HUES6 (cell line): ENCODE results near the gene BCAS4.
A peak's percentile ranks its signal among the peaks of the same experiment; 100 is the strongest.

ENCODE experiments used
- H3K27ac ChIP-seq: 2 replicates; pipeline ENCODE4 v1.7.0; 2013; ENCODE audit warnings: low read depth, mild to moderate bottlenecking, low read length, inconsistent platforms
- H3K27me3 ChIP-seq: 2 replicates; pipeline ENCODE4 v1.6.1; 2013; ENCODE audit warnings: low read length; ENCODE audit not compliant: control insufficient read depth, insufficient read depth
- H3K36me3 ChIP-seq: 2 replicates; pipeline ENCODE4 v1.6.1; 2013; ENCODE audit warnings: low read length; ENCODE audit not compliant: control insufficient read depth, insufficient read depth
- H3K4me1 ChIP-seq: 2 replicates; pipeline ENCODE4 v1.6.1; 2013; ENCODE audit warnings: low read length; ENCODE audit not compliant: control insufficient read depth, insufficient read depth
- H3K4me3 ChIP-seq: 2 replicates; pipeline ENCODE4 v1.5.1; 2013; ENCODE audit warnings: low read depth, low read length
- H3K9ac ChIP-seq: one replicate; pipeline ENCODE4 v1.6.1; 2013; ENCODE audit warnings: mild to moderate bottlenecking, low read length
- H3K9me3 ChIP-seq: 2 replicates; pipeline ENCODE4 v1.6.1; 2013; ENCODE audit warnings: low read depth, low read length; ENCODE audit not compliant: control insufficient read depth, insufficient read depth

The BCAS4 gene

GRCh38 chr20:50844430-50845100, 49.7 kb downstream of the BCAS4 start:
- Histone ChIP-seq H3K4me3 (no peak overlapping the region), H3K4me1 (peaks cover 10% of the 10 kb centered on the region; the same call in 1 of the 2 replicates), H3K27me3 (no peaks in the 10 kb centered on the region), H3K36me3 (peaks cover 7% of the 10 kb centered on the region; the same call in 1 of the 2 replicates), H3K9ac (no peak overlapping the region), H3K9me3 (no peaks in the 10 kb centered on the region), H3K27ac (no peak overlapping the region)

DNA sequence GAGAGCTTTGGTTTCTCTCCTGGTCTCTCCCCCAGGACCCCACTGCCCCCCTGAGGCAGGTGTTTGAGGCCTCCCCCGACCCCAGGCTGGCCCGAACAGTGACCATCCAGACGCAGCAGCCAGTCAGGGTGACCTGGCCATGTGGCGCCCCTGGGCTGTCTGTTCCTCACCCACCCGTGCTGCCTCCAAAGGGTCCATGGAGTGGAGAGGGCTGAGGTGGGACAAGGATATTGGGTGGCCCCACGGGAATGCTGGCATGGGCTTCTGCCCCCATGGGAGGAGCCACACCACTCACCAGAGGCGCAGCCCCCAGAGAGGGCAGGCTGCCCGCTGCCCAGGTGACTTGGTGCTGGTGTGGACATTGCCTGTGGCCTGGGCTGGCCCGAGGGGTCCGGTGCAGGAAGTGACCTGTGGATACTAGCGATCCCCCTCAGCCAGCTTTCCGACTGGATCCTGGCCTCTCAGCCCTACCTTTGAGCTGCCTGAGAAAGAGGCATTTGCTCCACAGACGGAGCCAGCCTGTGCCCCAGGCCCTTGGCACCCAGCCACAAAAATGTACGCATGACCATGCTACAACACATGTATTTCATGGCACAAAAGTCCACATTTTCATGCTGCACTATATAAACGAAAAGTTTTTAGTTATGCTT, 50.8 kb downstream of the BCAS4 start:
- H3K9me3 ChIP-seq = no peaks in the 10 kb centered on the region
- H3K36me3 ChIP-seq = peaks cover 7% of the 10 kb centered on the region; the same call in 1 of the 2 replicates
- H3K4me3 ChIP-seq = no peak overlapping the region
- no peaks in the 10 kb centered on the region for H3K27me3 ChIP-seq
- no peak overlapping the region for H3K9ac ChIP-seq
- no peak overlapping the region for H3K27ac ChIP-seq
- peaks cover 10% of the 10 kb centered on the region; the same call in 1 of the 2 replicates for H3K4me1 ChIP-seq

DNA sequence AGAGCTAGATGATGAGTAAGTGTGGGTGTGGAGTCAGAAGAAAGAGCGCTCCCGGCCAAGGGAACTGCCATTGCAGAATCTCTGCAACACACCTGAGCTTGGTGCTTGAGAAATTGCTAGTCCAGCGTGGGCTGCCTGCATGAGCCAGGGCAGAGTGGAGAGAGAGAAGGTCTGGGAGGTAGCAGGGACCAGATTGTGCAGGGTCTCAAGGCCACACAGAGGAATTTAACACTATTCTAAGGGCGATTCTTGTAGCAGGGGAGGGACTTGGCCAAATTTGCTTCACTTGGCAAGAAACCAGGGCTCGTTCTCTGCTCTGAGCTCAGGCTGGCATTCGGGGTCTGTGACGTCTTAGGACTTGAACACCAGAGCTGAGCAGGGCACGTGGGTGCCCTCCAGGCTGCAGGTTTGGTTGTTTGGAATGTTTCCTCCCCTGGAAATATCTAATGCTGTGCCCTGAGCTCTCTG, 53.5 kb downstream of the BCAS4 start:
- Histone ChIP-seq H3K27me3 (no peaks in the 10 kb centered on the region), H3K9me3 (no peaks in the 10 kb centered on the region), H3K27ac (no peak overlapping the region), H3K4me3 (no peak overlapping the region), H3K36me3 (0 out of 2 replicates have a peak, but pooled peaks cover 3% of the 10 kb centered on the region), H3K9ac (no peak overlapping the region), H3K4me1 (peaks cover 22% of the 10 kb centered on the region; the same call in 1 of the 2 replicates)

DNA sequence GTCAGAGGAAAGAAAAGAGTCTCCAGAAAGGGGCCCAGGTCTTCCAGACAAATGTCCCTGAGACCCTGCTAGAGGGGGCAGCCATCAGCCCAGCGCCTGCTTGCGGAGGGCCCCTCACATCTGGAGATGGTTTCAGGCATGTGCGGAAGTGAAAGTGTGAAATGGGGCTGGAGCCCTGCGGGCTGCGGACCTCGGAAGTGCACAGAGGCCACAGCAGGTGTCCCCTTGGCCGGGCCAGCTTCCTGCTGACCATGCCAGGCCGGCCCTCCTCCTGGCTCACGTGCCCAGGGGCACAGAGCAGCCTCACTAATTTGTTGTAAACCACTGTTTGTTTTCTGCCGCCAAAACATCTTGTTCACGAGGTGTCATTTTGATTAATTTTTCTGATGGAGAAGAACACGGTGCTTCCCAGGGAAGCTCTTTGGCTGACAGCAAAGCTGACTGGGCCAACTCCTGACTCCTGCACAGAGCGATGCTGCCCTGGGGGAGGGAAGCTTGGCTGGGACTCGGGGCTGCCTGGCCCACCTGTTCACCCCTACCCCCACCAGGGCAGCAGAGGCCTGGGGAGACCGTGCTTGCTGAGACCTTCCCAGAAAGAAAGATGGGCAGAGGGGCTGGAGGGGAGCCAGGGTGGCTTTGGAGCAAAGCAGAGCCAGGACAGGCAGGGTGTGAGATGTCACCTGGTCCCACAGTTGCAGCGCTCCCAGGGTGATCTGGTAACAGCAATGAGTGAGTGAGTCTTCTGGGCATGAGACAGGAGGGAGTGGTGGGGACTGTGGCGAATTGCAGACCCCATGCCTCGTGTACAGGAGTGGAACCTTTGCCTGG, 54.2 kb downstream of the BCAS4 start:
- Histone ChIP-seq H3K9me3 (no peaks in the 10 kb centered on the region), H3K4me3 (no peak overlapping the region), H3K27me3 (no peaks in the 10 kb centered on the region), H3K9ac (no peak overlapping the region), H3K27ac (no peak overlapping the region), H3K4me1 (peaks cover 22% of the 10 kb centered on the region; the same call in 1 of the 2 replicates), H3K36me3 (0 out of 2 replicates have a peak, but pooled peaks cover 1% of the 10 kb centered on the region)

DNA sequence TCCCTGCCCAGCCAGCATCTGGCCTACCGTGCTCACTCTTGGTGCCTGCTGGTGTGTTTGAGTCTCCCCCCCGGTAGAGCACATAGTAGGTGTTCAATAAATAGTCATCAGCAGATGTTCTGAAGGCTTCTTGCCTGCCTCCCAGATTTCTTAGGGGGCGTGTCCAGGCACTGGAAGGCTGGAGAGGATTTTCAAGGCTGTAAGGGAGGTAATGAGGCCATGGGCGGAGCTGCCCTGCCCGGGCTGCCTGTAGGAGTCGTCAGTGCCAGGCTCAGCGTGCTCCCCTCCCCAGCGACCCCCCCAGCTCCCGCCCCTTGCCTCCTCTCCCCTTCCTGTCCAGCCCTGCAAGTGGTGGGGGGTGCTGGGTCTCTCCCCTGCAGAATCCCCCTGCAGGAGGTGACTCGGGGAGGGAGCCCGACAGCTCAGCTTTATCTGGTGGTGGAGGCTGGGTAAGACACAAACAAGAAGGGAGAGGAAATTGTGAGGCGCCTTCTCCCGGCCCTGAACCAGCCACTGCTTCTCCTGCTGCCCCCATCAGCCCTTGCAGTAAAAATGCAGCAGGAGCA, 55.9 kb downstream of the BCAS4 start:
- Histone ChIP-seq H3K36me3 (no peaks in the 10 kb centered on the region), H3K27me3 (no peaks in the 10 kb centered on the region), H3K9ac (no peak overlapping the region), H3K4me1 (peaks cover 28% of the 10 kb centered on the region; the same call in 1 of the 2 replicates), H3K27ac (0 out of 2 replicates have a peak overlapping the region, but pooled peaks have one; percentile 22), H3K4me3 (no peak overlapping the region), H3K9me3 (no peaks in the 10 kb centered on the region)

- Histone ChIP-seq H3K9me3 (no peaks in the 10 kb centered on the region), H3K27me3 (no peaks in the 10 kb centered on the region), H3K4me3 (no peak overlapping the region), H3K27ac (no peak overlapping the region), H3K4me1 (peaks cover 32% of the 10 kb centered on the region), H3K36me3 (no peaks in the 10 kb centered on the region), H3K9ac (no peak overlapping the region)
Measured at GRCh38 chr20:50852085-50852484, 57.2 kb downstream of the BCAS4 start.

DNA sequence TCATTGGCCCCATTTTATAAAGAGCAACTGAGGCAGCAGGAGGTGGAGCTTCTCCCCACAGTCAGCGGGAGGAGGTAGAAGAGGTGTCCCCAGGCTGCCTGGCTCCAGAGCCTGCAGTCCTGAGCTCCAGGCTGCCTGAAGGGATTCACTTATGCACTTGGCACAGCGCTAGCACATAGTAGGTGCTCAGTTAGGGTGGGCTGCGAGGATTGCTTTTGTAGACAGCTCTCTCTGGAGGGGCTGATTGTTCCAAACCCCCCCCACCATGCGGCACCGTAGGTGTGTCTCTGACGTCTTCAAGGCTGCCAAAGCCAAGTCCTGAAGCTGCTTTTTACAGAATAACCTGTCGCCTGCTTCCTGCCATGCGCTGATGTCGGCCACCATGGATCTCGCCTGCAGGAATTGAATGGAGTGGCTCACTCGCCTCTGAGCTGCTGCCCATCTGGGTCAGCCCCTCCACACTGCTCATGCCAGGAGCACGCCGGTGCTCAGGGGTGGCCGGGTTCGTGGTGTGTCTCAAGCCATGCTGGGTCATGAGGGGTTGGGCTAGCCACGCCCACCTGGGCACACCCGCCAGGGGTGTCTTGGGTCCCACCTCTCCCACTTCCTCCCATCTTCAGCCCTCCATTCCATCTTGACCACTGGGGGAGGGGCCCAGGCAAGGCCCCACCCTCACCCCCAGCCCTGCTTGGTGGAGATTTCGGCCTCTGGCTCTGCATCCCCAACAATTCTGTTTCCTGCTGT, 59.8 kb downstream of the BCAS4 start:
- Histone ChIP-seq H3K27me3 (no peaks in the 10 kb centered on the region), H3K9ac (no peak overlapping the region), H3K27ac (no peak overlapping the region), H3K9me3 (no peaks in the 10 kb centered on the region), H3K4me3 (no peak overlapping the region), H3K36me3 (no peaks in the 10 kb centered on the region), H3K4me1 (peaks cover 22% of the 10 kb centered on the region)

DNA sequence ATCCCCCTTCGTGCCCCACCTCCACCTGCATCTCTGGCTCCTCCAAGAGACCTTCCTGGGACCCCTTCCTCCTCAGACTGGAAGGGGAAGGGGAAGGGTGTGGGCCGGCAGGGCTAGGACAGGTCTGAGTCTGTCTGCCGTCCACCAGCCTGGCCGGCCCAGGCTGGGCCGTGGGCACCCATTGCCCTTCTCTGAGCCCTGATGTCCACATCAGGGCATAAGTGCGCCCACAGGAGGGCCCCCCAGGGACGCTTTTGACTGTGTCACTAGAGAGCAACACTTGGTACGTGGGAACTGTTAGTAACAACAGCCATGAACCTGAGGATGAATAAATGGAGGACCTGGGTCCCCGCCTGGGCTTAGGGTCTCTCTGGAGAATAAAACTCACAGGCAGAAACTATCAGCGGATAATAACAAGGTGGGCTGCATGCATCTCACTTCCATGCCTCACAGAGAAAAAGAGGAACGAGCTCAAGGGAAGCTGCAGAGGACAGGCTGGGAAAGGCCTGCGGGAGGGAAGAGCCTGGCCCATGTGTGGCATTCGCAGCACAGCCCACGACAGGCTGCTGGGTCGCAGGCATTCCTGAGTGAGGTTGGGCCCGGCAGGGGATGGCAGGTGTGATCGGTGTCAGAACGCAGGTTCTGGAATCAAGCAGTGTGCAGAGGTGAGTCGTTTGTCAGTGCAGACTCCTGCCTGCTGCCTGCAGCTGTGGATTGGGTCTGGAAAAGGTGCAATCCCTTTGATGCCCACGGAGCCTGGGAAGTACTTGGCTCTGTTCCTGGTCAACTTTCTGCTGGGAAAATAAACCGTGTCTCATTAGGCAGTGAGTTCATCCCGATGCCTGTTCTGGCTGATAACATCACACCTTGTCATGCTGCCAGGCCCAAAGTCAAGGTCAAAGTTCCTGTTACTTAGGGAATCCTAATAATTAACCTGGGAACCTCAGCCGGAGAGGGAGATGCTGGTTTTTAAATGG, 60.9 kb downstream of the BCAS4 start:
- Histone ChIP-seq H3K27me3 (no peaks in the 10 kb centered on the region), H3K36me3 (no peaks in the 10 kb centered on the region), H3K4me1 (peaks cover 22% of the 10 kb centered on the region), H3K4me3 (no peak overlapping the region), H3K9ac (no peak overlapping the region), H3K9me3 (no peaks in the 10 kb centered on the region), H3K27ac (no peak overlapping the region)

DNA sequence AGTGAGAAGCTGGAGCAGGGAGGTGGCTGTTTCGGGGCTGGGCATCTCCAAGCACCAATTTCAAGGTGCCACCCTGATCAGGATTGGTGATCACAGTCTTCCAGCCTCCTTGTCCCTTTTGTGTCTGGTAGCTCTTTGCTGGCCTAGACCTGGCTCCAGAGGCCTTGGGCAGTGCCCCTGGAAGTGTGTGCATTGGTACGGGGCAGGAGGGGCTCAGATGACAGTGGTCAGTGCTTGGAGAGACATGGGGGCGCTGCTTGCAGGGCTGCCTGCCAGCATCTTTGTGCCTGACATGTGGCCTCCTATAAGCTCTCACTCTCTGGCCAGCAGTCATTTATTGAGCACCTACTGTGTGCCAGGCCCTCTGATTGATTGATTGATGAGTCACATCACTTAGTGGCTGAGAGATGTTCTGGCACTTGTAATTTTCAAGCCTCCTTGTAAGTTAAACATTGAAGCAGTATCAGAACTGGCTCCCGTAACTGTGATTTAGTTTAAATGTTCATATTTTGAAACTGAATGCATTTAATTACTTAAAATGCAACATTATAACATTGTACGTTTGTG, 61.7 kb downstream of the BCAS4 start:
- H3K27me3 ChIP-seq = no peaks in the 10 kb centered on the region
- H3K36me3 ChIP-seq = no peaks in the 10 kb centered on the region
- no peak overlapping the region for H3K9ac ChIP-seq
- H3K9me3 ChIP-seq = no peaks in the 10 kb centered on the region
- no peak overlapping the region for H3K27ac ChIP-seq
- H3K4me1 ChIP-seq = peaks cover 18% of the 10 kb centered on the region
- H3K4me3 ChIP-seq = no peak overlapping the region
